ENCODE results near the gene UBE3B. TPM values are rescaled to one million over a fixed set of nuclear protein-coding genes. Genes with fewer than 3 reads are reported as not detected.

Gene UBE3B
- total RNA-seq, 1 experiment from 2014 or later, result 29.3 TPM

DNA sequence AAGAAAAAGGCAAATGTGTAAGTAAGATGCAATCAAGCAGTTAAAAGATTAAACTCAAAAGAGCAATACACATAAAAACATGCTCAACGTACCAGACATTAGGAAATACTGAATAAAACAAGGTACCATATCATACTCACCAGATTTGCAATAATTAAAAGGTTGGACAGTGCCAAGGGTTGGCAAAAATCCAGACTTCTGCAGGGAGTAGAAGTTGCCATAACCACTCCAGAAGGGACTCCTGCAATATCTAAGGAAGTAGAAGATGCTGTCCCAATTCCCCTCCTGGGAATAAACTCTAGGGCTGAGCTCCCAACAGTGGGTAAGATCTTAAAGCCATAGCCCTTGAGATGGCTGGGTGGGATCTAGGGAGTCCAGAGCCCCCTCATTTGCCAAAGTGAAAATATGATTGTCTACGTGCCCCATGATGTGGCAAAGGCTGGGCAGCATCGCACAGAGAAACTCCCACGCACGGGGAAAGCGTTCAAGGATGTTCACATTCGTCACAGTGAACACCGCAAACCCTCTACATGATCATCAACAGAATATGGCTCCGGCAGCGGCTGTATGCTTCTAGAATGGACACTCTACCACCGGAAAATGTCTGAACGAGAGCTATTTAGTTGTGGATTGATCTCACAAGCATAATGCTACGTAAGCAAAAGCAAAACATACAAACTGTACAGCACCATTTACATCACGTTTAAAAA, 12.6 kb upstream of the UBE3B start:
- CTCF ChIA-PET, result interaction anchor here (0.7 to 5.2 kb wide), 3 partner anchors 31 to 133 kb away, joined by 3 to 52 read pairs (median 6); no protein-coding TSS in a partner anchor
- H3K27ac Mint-ChIP-seq, result peak overlapping the region; percentile 89

DNA sequence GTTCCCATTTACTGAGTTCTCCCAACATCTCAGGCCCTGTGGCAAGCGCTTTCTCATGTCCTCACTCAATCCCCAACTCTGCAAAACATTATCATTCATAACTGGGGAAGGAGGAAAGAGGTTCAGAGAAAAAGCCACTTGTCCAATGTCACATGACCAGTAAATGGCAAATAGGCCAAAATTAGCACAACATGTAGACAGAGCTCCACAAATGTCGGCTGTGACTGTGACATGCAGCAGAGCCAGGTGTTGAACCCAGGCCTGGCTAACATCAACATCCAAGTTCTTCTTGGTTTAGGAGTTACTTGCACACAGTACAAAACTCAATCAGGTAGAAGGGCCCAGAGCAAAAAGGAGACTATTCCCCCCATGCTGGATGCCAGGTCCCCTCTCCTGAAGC, 11.1 kb upstream of the UBE3B start:
- DNase-seq (ENCODE audit: low spot score) (no peak), ATAC-seq (no peak)
- CTCF ChIA-PET, result no interaction called here
- POLR2A ChIA-PET, result no interaction called here
- Mint-ChIP-seq H3K9me3 (no peaks in the 10 kb centered on the region), H3K36me3 (peaks cover 39% of the 10 kb centered on the region), H3K27me3 (ENCODE audit: low read depth) (no peaks in the 10 kb centered on the region), H3K27ac (peak overlapping the region; percentile 49; the same call in 1 of the 2 replicates), H3K4me1 (peaks cover 64% of the 10 kb centered on the region), H3K4me3 (no peak overlapping the region)
- TF ChIP-seq, protein P1, sequence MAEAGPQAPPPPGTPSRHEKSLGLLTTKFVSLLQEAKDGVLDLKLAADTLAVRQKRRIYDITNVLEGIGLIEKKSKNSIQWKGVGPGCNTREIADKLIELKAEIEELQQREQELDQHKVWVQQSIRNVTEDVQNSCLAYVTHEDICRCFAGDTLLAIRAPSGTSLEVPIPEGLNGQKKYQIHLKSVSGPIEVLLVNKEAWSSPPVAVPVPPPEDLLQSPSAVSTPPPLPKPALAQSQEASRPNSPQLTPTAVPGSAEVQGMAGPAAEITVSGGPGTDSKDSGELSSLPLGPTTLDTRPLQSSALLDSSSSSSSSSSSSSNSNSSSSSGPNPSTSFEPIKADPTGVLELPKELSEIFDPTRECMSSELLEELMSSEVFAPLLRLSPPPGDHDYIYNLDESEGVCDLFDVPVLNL (CRISPR knock-in tag; IDR thresholded peaks at IDR 0.05; ENCODE audit: borderline replicate concordance, low read depth), result no peak
- TF ChIP-seq, protein P2, sequence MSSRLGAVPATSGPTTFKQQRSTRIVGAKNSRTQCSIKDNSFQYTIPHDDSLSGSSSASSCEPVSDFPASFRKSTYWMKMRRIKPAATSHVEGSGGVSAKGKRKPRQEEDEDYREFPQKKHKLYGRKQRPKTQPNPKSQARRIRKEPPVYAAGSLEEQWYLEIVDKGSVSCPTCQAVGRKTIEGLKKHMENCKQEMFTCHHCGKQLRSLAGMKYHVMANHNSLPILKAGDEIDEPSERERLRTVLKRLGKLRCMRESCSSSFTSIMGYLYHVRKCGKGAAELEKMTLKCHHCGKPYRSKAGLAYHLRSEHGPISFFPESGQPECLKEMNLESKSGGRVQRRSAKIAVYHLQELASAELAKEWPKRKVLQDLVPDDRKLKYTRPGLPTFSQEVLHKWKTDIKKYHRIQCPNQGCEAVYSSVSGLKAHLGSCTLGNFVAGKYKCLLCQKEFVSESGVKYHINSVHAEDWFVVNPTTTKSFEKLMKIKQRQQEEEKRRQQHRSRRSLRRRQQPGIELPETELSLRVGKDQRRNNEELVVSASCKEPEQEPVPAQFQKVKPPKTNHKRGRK (CRISPR knock-in tag; IDR thresholded peaks at IDR 0.05; ENCODE audit: borderline replicate concordance), result no peak

More for the DNA sequence above, 12.6 kb upstream of the UBE3B start:
- no peak for ATAC-seq
- POLR2A ChIA-PET, result no interaction called here
- H3K36me3 Mint-ChIP-seq, result peaks cover 35% of the 10 kb centered on the region
- TF ChIP-seq, protein P3, sequence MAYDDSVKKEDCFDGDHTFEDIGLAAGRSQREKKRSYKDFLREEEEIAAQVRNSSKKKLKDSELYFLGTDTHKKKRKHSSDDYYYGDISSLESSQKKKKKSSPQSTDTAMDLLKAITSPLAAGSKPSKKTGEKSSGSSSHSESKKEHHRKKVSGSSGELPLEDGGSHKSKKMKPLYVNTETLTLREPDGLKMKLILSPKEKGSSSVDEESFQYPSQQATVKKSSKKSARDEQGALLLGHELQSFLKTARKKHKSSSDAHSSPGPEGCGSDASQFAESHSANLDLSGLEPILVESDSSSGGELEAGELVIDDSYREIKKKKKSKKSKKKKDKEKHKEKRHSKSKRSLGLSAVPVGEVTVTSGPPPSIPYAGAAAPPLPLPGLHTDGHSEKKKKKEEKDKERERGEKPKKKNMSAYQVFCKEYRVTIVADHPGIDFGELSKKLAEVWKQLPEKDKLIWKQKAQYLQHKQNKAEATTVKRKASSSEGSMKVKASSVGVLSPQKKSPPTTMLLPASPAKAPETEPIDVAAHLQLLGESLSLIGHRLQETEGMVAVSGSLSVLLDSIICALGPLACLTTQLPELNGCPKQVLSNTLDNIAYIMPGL (CRISPR knock-in tag; IDR thresholded peaks at IDR 0.05), result no peak
- TF ChIP-seq MXD4 (CRISPR knock-in tag; IDR thresholded peaks at IDR 0.05; ENCODE audit: borderline replicate concordance), result no peak
- TF ChIP-seq SMAD4 (CRISPR knock-in tag; IDR thresholded peaks at IDR 0.05), result no peak
- H3K4me3 Mint-ChIP-seq, result no peak overlapping the region
- DNase-seq (ENCODE audit: low spot score), result no peak
- H3K4me1 Mint-ChIP-seq, result peaks cover 80% of the 10 kb centered on the region
- no peaks in the 10 kb centered on the region for H3K9me3 Mint-ChIP-seq
- H3K27me3 Mint-ChIP-seq (ENCODE audit: low read depth), result no peaks in the 10 kb centered on the region

DNA sequence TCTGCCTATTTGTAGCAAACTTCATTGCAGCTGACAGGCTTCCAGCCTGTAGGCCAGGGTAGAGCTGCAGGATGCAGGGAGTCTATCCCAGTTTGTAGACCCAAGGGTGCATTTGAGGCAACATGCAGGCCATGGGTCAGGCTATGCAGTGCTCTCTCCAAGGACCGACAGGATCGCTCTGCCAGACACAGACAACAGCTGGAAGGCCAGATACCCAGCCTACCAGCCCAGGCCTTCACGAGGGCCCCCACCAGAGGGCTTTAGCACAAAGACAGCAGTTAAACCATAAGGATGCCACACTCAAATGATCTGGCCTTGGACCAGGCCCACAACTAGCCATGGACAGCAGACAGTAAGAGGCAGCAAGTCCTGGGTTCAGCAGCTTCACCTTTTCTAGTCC, 10.6 kb upstream of the UBE3B start:
- Mint-ChIP-seq H3K4me1 (peaks cover 59% of the 10 kb centered on the region), H3K4me3 (no peak overlapping the region), H3K36me3 (peaks cover 39% of the 10 kb centered on the region), H3K27ac (no peak overlapping the region), H3K9me3 (no peaks in the 10 kb centered on the region), H3K27me3 (ENCODE audit: low read depth) (no peaks in the 10 kb centered on the region)
- ChIA-PET CTCF (no interaction called here), POLR2A (no interaction called here)
- no peak for DNase-seq (ENCODE audit: low spot score)
- no peak for ATAC-seq
- TF ChIP-seq ATF1 (CRISPR knock-in tag; IDR thresholded peaks at IDR 0.05) (no peak), JUN (CRISPR knock-in tag; IDR thresholded peaks at IDR 0.05) (no peak), GABPB1 (CRISPR knock-in tag; IDR thresholded peaks at IDR 0.05) (no peak)
- TF ChIP-seq, protein P4, sequence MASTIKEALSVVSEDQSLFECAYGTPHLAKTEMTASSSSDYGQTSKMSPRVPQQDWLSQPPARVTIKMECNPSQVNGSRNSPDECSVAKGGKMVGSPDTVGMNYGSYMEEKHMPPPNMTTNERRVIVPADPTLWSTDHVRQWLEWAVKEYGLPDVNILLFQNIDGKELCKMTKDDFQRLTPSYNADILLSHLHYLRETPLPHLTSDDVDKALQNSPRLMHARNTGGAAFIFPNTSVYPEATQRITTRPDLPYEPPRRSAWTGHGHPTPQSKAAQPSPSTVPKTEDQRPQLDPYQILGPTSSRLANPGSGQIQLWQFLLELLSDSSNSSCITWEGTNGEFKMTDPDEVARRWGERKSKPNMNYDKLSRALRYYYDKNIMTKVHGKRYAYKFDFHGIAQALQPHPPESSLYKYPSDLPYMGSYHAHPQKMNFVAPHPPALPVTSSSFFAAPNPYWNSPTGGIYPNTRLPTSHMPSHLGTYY (CRISPR knock-in tag; IDR thresholded peaks at IDR 0.05), result no peak
- TF ChIP-seq, protein P5, sequence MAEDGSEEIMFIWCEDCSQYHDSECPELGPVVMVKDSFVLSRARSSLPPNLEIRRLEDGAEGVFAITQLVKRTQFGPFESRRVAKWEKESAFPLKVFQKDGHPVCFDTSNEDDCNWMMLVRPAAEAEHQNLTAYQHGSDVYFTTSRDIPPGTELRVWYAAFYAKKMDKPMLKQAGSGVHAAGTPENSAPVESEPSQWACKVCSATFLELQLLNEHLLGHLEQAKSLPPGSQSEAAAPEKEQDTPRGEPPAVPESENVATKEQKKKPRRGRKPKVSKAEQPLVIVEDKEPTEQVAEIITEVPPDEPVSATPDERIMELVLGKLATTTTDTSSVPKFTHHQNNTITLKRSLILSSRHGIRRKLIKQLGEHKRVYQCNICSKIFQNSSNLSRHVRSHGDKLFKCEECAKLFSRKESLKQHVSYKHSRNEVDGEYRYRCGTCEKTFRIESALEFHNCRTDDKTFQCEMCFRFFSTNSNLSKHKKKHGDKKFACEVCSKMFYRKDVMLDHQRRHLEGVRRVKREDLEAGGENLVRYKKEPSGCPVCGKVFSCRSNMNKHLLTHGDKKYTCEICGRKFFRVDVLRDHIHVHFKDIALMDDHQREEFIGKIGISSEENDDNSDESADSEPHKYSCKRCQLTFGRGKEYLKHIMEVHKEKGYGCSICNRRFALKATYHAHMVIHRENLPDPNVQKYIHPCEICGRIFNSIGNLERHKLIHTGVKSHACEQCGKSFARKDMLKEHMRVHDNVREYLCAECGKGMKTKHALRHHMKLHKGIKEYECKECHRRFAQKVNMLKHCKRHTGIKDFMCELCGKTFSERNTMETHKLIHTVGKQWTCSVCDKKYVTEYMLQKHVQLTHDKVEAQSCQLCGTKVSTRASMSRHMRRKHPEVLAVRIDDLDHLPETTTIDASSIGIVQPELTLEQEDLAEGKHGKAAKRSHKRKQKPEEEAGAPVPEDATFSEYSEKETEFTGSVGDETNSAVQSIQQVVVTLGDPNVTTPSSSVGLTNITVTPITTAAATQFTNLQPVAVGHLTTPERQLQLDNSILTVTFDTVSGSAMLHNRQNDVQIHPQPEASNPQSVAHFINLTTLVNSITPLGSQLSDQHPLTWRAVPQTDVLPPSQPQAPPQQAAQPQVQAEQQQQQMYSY (CRISPR knock-in tag; IDR thresholded peaks at IDR 0.05), result no peak
- TF ChIP-seq, protein P6, sequence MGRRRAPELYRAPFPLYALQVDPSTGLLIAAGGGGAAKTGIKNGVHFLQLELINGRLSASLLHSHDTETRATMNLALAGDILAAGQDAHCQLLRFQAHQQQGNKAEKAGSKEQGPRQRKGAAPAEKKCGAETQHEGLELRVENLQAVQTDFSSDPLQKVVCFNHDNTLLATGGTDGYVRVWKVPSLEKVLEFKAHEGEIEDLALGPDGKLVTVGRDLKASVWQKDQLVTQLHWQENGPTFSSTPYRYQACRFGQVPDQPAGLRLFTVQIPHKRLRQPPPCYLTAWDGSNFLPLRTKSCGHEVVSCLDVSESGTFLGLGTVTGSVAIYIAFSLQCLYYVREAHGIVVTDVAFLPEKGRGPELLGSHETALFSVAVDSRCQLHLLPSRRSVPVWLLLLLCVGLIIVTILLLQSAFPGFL (CRISPR knock-in tag; IDR thresholded peaks at IDR 0.05; ENCODE audit: borderline replicate concordance), result no peak
- TF ChIP-seq, protein P7, sequence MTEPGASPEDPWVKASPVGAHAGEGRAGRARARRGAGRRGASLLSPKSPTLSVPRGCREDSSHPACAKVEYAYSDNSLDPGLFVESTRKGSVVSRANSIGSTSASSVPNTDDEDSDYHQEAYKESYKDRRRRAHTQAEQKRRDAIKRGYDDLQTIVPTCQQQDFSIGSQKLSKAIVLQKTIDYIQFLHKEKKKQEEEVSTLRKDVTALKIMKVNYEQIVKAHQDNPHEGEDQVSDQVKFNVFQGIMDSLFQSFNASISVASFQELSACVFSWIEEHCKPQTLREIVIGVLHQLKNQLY (CRISPR knock-in tag; IDR thresholded peaks at IDR 0.05), result no peak
- TF ChIP-seq, protein P8, sequence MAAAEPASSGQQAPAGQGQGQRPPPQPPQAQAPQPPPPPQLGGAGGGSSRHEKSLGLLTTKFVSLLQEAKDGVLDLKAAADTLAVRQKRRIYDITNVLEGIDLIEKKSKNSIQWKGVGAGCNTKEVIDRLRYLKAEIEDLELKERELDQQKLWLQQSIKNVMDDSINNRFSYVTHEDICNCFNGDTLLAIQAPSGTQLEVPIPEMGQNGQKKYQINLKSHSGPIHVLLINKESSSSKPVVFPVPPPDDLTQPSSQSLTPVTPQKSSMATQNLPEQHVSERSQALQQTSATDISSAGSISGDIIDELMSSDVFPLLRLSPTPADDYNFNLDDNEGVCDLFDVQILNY (CRISPR knock-in tag; IDR thresholded peaks at IDR 0.05), result no peak
- TF ChIP-seq, protein P9, sequence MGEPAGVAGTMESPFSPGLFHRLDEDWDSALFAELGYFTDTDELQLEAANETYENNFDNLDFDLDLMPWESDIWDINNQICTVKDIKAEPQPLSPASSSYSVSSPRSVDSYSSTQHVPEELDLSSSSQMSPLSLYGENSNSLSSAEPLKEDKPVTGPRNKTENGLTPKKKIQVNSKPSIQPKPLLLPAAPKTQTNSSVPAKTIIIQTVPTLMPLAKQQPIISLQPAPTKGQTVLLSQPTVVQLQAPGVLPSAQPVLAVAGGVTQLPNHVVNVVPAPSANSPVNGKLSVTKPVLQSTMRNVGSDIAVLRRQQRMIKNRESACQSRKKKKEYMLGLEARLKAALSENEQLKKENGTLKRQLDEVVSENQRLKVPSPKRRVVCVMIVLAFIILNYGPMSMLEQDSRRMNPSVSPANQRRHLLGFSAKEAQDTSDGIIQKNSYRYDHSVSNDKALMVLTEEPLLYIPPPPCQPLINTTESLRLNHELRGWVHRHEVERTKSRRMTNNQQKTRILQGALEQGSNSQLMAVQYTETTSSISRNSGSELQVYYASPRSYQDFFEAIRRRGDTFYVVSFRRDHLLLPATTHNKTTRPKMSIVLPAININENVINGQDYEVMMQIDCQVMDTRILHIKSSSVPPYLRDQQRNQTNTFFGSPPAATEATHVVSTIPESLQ (CRISPR knock-in tag; IDR thresholded peaks at IDR 0.05), result no peak
